Frontal cortex (tissue), 4 donors: ENCODE measurements around the gene NEK10. TPM values are rescaled to one million over a fixed set of nuclear protein-coding genes. Genes with fewer than 3 reads are reported as not detected.
A peak's percentile ranks its signal among the peaks of the same experiment; 100 is the strongest.

ENCODE experiments used
- DNase-seq, 2 donors: peaks; one replicate each; pipeline ENCODE4 v3.0.0; 2012; ENCODE audit warnings: low spot score in 2 of 2
- FAIRE-seq: peaks from 2 replicates; lab custom pipeline; 2012; peaks lifted over from hg19 to GRCh38; lab: Jason Lieb, UNC
- total RNA-seq: library from RNA; depleted of rRNA; stranded (reverse); fragments of >200 nt; gene quantifications from one replicate; pipeline ENCODE4 v1.2.3, GENCODE V29; 2014
- donor health status: control.
- donor health status: control.
- donor health status: control.

The NEK10 gene
- total RNA-seq, 1 donor from 2014 or later: 28.1 TPM

DNA sequence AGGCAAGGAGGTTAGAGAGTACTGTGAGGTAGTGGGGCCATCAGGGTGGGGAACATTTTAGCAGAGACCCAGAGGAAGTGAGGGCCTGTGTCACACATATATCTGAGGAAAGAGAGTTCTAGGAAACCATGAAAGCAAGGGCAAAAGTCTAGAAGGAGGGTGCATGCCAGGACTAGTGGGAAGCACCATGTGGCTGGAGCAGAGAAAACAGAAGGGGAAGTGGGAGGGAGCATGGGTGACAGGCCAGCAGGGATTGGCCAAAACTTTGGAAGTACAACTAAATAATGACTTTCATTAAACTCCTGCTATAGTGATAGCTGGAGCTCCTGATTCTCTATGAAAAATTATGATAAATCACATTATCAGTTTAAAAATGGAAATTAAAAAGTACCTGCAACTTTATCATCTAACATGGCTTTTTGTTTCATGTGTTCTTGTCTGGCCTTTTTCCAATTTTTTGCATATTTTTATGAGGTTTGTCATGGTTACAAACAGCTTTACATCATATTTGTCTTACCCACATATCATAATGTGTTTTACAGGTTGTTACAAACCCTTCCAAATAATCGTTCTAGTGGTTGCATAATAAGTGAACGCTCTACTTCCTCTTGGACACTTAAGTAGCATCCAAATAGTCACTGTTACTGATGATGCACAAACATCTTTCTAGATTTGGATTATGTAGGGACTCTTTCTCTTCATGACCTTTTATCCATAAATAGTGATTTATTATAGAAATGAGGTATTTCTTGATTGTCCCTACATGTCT lies 168.3 kb downstream of the NEK10 start:
- no peak for FAIRE-seq
- DNase-seq: no peak

DNA sequence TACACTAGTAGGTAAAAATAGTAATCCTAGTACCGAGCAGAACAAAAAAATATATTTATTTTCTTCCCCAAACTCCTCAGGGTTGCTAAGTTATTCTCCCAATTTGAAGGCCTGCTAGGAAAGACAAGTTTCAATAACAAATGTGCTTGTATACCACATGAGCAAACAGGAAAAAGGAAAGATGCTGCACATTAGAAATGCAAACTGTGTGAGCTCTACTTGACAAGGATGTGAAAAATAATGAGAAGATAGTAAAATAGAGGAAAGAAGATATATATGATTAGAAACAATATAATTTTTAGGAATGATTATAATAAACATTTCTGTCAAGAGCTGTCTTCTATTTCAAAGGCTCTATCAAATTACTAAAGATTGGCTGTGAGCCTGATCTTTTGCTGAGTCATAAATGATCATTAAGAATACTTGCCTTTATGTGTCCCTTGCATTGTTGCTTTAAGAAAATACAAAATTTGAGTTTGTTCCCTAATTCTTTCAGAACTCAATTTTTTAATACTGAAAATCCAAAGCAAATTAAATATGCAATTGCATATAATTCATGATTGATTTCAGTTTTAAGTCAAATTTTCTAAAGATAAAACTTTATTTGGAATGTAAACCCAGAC lies 174.2 kb downstream of the NEK10 start:
- no peak for FAIRE-seq
- no peak for DNase-seq

DNA sequence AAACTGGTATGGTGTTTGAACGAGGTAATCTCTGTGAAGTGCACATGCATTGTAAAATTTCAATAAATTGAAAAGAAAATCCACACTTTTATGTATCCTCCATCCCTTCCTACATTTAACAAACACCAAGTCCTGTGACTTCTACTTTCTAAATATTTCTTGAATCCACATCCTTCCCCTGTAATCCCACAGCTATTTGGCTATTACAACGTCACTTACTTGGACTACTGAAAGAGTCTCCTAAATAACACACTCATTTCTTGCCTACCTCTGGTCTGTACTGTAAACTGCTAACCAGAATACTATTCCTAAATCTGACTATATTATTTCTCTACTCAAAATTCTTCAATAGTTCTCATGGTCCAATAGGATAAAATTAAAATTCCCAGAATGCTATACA lies 176.1 kb downstream of the NEK10 start:
- DNase-seq (no peak), FAIRE-seq (no peak)

DNA sequence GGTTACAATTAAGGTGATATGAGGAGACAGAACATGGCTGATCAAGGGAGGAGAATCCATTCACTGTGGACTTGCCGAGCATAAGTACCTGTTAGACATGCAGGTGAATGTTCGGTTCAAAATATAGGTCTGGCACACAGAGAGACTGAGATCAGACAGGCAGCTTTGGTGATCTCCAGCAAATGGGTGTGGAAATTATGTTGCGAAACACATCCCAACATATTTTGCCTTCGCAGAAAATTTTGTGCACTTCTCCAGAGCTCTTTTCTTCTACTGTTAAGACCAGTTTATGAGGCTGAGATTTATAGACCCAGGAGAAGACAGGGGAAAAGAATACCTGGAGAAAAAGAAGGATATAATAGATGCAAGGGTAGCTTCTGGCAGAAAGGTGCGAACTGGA lies 183.2 kb downstream of the NEK10 start:
- FAIRE-seq (no peak), DNase-seq (no peak)

DNA sequence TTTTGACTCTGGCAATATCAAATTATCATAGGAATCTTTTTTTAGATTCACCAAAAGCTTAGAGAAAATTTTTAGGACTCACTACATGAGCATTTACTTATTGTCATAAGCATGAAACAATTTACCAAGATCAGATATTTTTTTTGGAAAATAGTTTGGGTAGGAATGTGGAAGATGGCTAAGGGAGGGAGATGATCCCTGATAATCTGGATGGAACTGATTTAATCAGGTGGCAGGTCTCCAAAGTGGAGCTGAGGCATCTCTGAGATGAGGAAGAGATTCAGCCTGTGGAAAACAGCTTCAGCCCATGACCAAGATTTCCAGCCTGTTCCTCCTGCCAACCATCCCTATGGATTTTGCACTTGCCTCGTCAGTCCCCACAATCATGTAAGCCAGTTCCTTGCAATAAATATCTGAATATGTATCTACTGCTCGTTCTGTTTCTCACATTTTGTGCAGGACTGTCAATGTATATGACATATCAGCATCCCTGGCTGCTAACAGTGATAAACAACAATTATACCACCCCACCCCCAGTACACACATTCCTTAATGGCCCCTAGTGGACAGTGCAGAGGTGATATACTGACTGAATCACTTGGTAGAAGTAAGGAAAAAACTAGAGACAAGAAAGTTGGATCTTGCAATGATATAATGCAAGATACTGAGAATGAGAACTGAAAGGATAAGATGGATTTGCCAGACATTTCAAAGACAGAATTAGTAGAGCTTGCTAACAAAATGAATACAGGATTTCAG lies 183.8 kb downstream of the NEK10 start:
- no peak for DNase-seq

DNA sequence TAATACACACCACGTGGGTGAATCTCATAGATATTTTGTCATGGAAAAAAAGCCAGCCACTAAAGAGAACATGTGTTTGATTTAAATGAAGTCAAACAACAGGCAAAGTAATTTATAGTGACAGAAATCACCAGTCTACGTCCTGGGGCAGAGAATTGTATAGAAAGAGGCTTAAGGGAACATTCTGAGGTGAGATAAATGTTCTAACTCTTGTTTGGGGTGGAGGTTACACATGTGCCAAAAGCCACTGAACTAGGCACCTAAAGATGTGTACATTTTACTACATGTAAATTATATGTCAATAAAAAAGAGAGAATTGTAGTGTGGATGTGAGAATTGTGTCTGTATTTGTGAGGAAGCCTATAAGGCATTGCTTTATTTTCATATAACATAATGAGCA lies 184.9 kb downstream of the NEK10 start:
- FAIRE-seq: no peak

More for the DNA sequence above, 183.8 kb downstream of the NEK10 start:
- FAIRE-seq: no peak

DNA sequence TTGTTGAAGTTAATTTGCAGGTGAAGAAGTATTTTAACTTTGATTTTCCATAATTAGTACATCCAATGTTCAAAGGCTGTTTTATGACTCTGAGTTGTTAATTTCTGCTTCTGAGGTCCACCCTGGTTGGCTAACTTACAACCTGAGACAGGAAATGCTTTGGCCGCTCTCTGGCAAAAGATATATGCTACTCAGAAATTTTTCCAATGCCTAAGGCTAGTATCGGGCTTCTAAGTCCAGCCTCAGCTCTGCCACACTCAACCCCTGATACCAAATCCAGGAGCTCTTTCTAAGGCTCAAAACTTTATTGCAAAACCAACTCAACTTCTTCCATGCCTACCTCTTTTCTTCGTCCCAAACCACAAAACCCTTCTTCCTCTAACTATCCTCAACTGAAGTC lies 192.9 kb downstream of the NEK10 start:
- no peak for FAIRE-seq
- DNase-seq: no peak

More for the DNA sequence above, 184.9 kb downstream of the NEK10 start:
- DNase-seq: no peak

DNA sequence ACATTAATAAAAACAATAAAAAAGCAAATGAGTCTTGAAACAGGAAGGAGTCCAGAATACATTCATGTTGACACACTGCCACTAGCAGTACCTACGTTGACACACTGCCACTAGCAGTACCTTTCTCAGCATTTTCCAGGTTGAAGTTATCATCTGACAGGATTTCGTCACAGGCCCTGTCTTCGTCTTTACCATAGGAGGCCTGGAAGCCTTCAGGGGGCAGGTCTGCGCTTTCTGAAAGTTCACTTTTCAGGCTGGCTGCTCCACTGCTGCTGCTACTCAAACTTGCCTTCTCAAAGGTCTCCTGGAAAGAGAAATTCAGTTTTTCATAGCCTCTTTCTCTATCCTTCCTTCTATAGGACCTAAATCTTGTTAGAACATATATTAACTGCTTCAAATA lies 194.7 kb downstream of the NEK10 start:
- FAIRE-seq (no peak), DNase-seq (no peak)

DNA sequence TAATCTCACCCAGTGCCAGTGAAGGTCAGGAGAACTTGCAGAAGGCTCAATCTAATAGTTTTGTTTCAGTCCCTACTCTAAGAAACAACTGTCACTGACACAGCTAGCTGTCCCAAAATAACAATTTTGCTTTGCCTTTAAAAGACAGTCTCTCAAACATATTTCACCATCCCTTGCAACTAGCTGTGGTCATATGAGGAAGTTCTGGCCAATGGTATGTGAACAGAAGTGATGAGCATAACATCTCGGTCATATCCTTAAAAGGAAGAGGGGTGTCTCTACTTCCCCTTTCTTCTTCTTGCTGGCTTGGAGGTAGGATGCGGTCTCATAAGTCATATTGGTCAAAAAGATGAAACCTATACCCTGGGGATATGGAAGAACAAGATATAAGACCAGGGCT lies 198.1 kb downstream of the NEK10 start:
- DNase-seq (no peak), FAIRE-seq (no peak)

DNA sequence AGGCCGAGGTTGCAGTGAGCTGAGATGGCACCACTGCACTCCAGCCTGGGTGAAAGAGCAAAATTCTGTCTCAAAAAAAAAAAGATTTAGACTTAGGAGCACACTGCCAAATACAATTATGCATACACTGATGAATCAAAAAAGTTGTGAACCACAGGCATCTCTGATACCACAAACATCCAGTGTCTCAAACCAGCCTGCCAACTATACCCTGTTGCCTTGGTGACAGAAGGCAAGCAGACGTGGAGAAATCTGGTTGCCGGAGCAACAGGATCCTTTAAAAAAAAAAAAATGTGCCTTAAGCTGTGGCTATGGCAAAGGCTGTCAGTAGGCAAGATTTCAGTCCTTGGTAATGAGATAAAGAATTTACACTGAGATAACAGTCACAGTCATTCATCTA lies 202.3 kb downstream of the NEK10 start:
- DNase-seq (peak in 1 of 2 donors; percentile 14), FAIRE-seq (no peak)

DNA sequence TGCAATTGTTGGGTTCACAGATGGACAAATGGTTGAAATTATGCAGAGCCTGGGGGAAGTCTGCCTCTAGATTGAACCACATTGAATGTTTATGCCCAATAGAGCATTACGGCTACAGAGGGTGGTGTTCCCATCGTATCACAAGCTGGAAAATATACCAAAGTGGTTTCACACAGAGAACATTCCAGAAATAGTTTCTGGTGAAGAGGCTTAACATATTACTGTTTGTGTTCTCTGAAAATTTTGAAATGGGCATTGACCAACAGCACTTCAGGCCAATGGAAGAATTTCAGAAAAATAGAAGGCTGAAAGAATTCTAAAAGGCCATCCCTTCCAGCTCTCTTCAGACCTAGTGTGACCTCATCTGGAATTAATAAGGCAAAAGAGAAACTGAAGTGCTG lies 203.9 kb downstream of the NEK10 start:
- FAIRE-seq (no peak), DNase-seq (no peak)

DNA sequence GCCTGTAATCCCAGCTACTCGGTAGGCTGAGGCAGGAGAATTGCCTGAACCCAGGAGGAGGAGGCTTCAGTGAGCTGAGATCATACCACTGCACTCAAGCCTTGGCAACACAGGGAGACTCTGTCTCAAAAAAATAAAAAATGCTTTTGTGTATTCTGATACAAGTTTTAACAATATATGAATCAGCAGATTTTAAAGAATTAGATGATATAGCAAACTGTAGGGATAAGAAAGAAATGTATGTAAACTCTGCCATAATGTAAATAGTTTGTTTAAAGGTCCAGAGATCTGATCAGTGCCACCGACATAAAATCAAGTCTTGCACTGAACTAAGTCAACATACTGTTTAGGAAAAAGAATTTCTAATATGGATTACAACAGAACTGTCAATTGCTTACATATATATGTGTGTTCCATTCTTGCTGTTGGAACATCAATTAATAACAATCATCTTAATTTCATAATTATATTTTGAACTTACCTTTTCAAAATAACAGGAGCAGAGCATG lies 208.3 kb downstream of the NEK10 start:
- DNase-seq (no peak), FAIRE-seq (no peak)

DNA sequence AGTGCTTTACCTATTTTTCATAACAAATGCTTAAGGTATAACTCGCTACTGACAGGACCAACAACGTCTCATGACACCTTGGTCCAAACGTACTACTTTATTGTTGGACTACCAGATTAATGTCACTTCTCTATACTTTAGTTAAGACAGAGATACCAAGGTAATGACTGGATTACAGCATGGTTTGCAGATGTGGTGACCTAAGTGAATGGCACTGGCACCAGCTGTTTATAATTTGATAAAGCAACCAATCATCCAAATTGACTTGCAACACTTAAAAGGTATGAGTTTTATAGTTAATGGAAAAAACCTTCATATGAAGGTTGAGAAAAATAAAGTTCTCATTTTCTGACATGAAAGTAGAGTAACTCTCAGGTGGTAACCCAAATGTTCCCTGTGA lies 209.0 kb downstream of the NEK10 start:
- DNase-seq (no peak), FAIRE-seq (no peak)

DNA sequence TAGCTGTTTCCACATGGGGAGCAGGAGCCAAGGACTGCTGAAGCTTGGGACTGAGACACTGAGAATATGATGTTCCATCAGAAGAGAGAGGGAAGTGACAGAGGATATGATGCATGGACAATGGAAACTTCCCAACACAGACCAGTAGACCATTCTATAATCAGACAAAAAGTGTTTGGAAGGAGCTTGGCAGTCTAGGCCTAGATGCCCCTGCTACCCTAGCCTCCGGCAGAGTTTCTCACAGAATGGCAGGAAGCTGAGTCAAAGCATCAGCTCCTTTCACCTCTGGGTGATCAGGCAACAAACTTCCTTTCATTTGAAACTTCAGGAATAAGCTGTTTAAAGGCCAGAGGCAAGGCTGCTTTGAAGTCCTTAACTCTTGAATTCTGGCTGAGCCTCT lies 222.0 kb downstream of the NEK10 start:
- no peak for FAIRE-seq
- no peak for DNase-seq

DNA sequence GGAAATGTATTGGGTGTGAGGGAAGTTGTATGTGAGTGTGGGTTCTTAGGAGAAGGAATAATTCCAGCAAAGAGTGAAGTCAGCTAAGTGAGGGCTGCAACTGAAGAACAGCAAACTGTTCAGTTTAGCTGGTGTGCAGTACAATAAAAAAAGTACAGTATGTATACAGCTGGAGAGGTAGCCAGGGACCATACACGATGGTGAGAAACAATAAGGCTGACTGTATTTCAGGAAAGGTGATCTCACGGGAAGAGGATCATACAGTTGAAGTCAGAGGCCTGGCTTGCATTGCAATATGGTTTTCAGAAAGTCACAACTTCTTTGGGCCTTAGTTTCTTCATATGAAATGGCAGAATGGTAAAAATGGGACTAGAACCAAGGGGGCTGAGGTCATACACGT lies 222.4 kb downstream of the NEK10 start:
- DNase-seq (no peak), FAIRE-seq (no peak)

DNA sequence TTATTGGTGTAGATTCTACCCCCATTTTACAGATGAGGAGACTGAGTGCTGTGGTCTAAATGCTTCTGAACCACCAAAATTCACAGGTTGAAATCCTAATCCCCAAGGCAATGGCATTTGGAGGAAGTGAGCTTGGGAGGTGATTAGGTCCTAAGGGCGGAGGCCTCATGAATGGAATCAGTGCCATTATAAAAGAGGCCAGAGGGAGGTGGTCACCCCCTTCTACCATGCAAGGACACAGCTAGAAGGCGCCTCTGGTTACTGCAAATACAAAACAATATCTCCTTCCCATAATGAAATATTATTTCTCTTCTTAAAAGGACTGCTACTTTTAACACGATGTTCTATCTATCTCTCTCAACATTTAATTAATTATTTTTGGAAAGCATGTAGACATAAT lies 223.5 kb downstream of the NEK10 start:
- FAIRE-seq (no peak), DNase-seq (no peak)

DNA sequence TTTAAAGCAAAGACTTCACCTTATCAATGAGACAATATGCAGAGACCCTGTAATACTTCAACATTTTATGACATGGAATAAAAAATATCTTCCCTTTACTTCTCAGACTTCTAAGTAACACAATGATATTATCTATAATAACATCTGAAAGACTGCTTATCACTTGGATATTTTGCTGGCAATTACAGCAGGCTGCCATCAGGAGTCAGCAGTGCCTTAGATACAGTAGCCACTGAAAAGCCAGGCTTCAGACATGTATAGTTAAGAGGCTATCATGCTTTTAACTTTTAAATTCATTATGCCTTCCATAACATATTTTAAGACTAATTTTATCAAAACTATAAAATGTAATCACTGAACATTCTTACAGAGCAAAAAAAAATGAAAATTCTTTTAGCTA lies 227.5 kb downstream of the NEK10 start:
- no peak for DNase-seq
- FAIRE-seq: no peak

DNA sequence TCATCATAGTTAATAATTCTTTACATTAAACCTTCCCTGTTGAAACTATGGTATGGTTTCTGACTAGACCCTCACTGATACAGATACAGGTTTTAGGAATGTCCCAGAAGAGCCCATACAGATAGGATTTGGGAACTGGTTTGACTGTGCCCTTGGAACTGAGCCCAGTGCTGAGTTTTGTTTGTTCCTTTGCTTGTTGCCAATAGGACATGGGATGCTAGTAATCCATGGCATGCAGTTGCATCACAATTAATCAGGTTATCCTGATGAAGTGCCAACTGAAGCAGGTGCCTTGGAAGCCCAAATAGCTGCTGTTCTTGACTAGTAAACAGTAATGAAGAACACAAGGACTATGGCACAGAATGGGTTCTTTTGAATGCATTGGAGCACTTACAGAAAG lies 230.6 kb downstream of the NEK10 start:
- DNase-seq (no peak), FAIRE-seq (no peak)

DNA sequence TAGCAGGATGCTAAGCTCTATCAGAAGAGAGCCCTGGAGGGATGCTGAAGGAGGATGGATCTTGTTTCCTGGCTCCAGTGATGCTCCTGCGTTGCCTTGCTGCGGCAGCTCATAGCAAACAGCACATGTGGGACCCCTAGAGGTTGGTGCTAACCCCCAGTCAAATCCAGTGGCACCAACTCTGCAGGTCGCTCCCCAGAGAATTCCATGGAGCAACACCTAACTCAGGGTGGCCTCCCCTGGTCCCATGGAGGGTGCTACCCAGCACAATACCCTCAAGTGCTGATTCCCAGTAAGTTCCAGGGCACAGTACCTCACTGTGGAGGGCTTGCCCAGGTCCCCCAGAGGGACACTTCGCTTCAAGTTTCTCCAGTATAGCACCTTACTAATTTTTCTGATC lies 231.2 kb downstream of the NEK10 start:
- FAIRE-seq (no peak), DNase-seq (no peak)

DNA sequence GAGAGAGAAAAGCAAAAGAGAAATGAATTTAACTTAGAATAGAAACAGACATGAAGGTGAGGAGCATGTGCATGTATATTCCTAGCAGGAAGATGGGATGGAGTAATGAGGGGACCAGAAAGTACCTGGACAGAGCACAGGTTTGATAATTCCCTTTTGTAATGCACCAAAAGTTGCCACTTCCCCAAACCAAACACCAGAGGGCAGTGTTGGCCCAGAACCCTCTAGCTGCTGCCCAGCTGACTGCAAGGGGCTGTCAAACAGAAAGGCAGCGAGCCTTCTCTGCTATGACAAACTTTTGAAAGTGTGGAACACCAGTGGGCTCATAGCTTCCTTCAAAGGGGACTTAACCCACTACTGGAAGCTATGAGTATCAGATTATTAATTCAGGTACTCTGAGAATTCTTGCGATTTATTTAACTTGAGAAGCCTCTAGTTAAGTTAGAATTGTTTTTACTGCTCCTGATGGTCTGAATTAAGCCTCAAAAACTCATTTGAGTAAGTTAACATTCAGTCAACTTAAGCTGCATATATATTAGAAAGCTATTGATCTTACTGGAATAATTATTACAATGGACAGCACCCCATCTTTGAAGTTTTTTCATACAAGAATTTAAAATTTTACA lies 234.9 kb downstream of the NEK10 start:
- FAIRE-seq (no peak), DNase-seq (peak; percentile 10 to 35)
